Mesenchymal stem cell (in vitro differentiated cells and primary cell): ENCODE measurements around the gene CCNQ.

Source experiments
- DNase-seq: peaks from one replicate; pipeline ENCODE4 v3.0.0-alpha.2; 2013
- H2AFZ ChIP-seq: one replicate; pipeline ENCODE4 v1.6.1; 2013; ENCODE audit warnings: low read depth, mild to moderate bottlenecking, control low read depth, inconsistent platforms, low read length, moderate library complexity
- H2AK5ac ChIP-seq: 2 replicates; pipeline ENCODE4 v1.6.1; 2013; ENCODE audit warnings: low read length, moderate library complexity, mild to moderate bottlenecking, inconsistent platforms; ENCODE audit not compliant: severe bottlenecking
- H2BK120ac ChIP-seq: one replicate; pipeline ENCODE4 v1.6.1; 2013; ENCODE audit warnings: low read depth, mild to moderate bottlenecking, inconsistent platforms, low read length, moderate library complexity
- H2BK12ac ChIP-seq, 2 experiments: one replicate each; pipeline ENCODE4 v1.6.1; 2013; ENCODE audit warnings: inconsistent platforms in 2 of 2, low read length in 2 of 2, mild to moderate bottlenecking in 2 of 2, moderate library complexity in 2 of 2, control low read depth in 1 of 2
- H2BK15ac ChIP-seq: one replicate; pipeline ENCODE4 v1.6.1; 2013; ENCODE audit warnings: mild to moderate bottlenecking, low read depth, inconsistent platforms; ENCODE audit not compliant: poor library complexity, severe bottlenecking
- H2BK5ac ChIP-seq: 2 replicates; pipeline ENCODE4 v1.6.1; 2013; ENCODE audit warnings: low read depth, mild to moderate bottlenecking, low read length, control low read depth, inconsistent platforms; ENCODE audit not compliant: poor library complexity, severe bottlenecking
- H3K14ac ChIP-seq, 2 experiments: one replicate each; pipeline ENCODE4 v1.6.1; 2013; ENCODE audit warnings: inconsistent platforms in 2 of 2, low read length in 2 of 2, control low read depth in 1 of 2, mild to moderate bottlenecking in 1 of 2, moderate library complexity in 1 of 2
- H3K18ac ChIP-seq, 2 experiments: one replicate each; pipeline ENCODE4 v1.6.1; 2013; ENCODE audit warnings: inconsistent platforms in 2 of 2, low read length in 2 of 2, control low read depth in 1 of 2, low read depth in 1 of 2, mild to moderate bottlenecking in 1 of 2
- H3K23ac ChIP-seq, 2 experiments: one replicate each; pipeline ENCODE4 v1.6.1; 2013; ENCODE audit warnings: inconsistent platforms in 2 of 2, low read length in 2 of 2, mild to moderate bottlenecking in 2 of 2, moderate library complexity in 2 of 2, control low read depth in 1 of 2
- H3K27ac ChIP-seq: 2 replicates; pipeline ENCODE4 v1.5.1; 2013; ENCODE audit warnings: mild to moderate bottlenecking, moderate library complexity, low read length, control low read depth, inconsistent platforms; ENCODE audit not compliant: poor library complexity, severe bottlenecking
- H3K27me3 ChIP-seq, 2 experiments: 2 replicates each; pipeline versions ENCODE4 v1.6.1 to v1.7.0; 2013; ENCODE audit warnings: low read length in 2 of 2, mild to moderate bottlenecking in 2 of 2, moderate library complexity in 2 of 2, control low read depth in 1 of 2, inconsistent platforms in 1 of 2; ENCODE audit not compliant: control insufficient read depth in 1 of 2, insufficient read depth in 1 of 2
- H3K36me3 ChIP-seq, 2 experiments: 2 replicates each; pipeline versions ENCODE4 v1.6.1 to v1.7.0; 2013; ENCODE audit warnings: low read length in 2 of 2, control low read depth in 1 of 2, inconsistent platforms in 1 of 2, low read depth in 1 of 2, mild to moderate bottlenecking in 1 of 2; ENCODE audit not compliant: insufficient read depth in 2 of 2, control insufficient read depth in 1 of 2
- H3K4ac ChIP-seq, 2 experiments: one replicate each; pipeline ENCODE4 v1.6.1; 2013; ENCODE audit warnings: inconsistent platforms in 2 of 2, low read length in 2 of 2, mild to moderate bottlenecking in 2 of 2, moderate library complexity in 2 of 2, control low read depth in 1 of 2, low read depth in 1 of 2
- H3K4me1 ChIP-seq: 2 replicates; pipeline ENCODE4 v1.6.1; 2013; ENCODE audit warnings: low read depth, low read length, control low read depth; ENCODE audit not compliant: control insufficient read depth, insufficient read depth
- H3K4me2 ChIP-seq: 2 replicates; pipeline ENCODE4 v1.6.1; 2013; ENCODE audit warnings: low read length, mild to moderate bottlenecking, inconsistent platforms; ENCODE audit not compliant: poor library complexity, severe bottlenecking
- H3K4me3 ChIP-seq, 2 experiments: 2 replicates each; pipeline versions ENCODE4 v1.5.1 to v1.7.0; 2013; ENCODE audit warnings: low read length in 2 of 2, mild to moderate bottlenecking in 2 of 2, control low read depth in 1 of 2, low read depth in 1 of 2; ENCODE audit not compliant: insufficient read depth in 1 of 2
- H3K79me1 ChIP-seq: replicated peaks from 2 replicates; pipeline ENCODE4 v1.6.1; 2013; ENCODE audit warnings: mild to moderate bottlenecking, control low read depth, low read length, inconsistent platforms; ENCODE audit not compliant: poor library complexity, severe bottlenecking
- H3K9ac ChIP-seq: 2 replicates; pipeline ENCODE4 v1.7.0; 2013; ENCODE audit warnings: mild to moderate bottlenecking, low read length, moderate library complexity
- H3K9me3 ChIP-seq: 2 replicates; pipeline ENCODE4 v1.7.0; 2013; ENCODE audit warnings: mild to moderate bottlenecking, low read length; ENCODE audit not compliant: control insufficient read depth
- H4K8ac ChIP-seq: one replicate; pipeline ENCODE4 v1.6.1; 2013; ENCODE audit warnings: inconsistent platforms, mild to moderate bottlenecking, low read length, moderate library complexity
- H4K91ac ChIP-seq: one replicate; pipeline ENCODE4 v1.6.1; 2013; ENCODE audit warnings: mild to moderate bottlenecking, low read length, inconsistent platforms
- WGBS: methylation state at CpG from one replicate; pipeline ENCODE4 v1.1.7; 2013; ENCODE audit warnings: mixed read lengths; 5-methylcytosine and 5-hydroxymethylcytosine counted together

CCNQ gene

GRCh38 chrX:153632595-153632946, 33.6 kb upstream of the CCNQ start:
- Histone ChIP-seq H3K9ac (no peak overlapping the region), H3K4me2 (no peak overlapping the region), H4K91ac (no peak overlapping the region), H2AK5ac (no peak overlapping the region), H2BK15ac (no peak overlapping the region), H2BK120ac (no peak overlapping the region), H2BK12ac (no peak overlapping the region), H3K18ac (no peak overlapping the region), H3K36me3 (no peaks in the 10 kb centered on the region), H3K9me3 (peaks cover 24% of the 10 kb centered on the region), H3K23ac (no peak overlapping the region), H4K8ac (no peak overlapping the region), H3K27me3 (peaks cover 0 to 75% of the 10 kb centered on the region in 2 experiments), H3K27ac (no peak overlapping the region), H3K4ac (no peak overlapping the region), H3K4me1 (peaks cover 14% of the 10 kb centered on the region), H3K14ac (no peak overlapping the region), H3K4me3 (no peak overlapping the region), H2AFZ (no peak overlapping the region), H2BK5ac (no peak overlapping the region), H3K79me1 (no peaks in the 10 kb centered on the region)
- DNase-seq = no peak
- 91% methylated on average over 6 of the region's 7 CpGs for WGBS

DNA sequence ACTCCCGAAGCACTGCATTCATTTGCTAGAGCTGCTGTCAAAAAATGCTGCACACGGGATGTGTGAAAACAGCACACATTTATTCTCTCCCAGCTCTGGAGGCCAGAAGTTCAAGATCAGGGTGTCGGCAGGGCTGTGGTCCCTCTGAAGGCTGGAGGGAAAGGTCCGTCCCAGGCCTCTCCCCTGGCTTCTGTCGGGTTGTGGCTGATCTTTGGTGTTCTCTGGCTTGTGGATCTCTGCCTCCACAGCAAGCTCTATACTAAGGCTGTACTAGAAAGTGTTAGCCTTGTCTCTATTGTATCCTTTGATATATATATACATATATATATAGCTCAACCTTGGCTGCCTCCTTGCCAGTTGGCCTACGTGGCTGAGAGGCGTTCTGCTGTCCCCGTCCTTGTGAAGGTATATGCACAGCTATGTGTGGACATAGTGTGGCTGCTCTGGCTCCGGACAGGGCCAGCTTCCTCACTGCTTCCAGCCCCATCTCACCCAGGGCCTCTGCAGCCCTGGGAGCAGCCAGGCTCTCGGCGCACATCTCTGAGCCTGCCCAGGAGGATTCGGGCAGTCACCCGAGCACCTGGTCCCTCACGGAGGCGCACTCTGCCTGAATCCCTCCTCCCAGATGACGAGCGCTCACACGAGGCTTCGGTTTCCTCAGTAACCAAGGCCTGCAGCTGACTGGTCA, 33.1 kb upstream of the CCNQ start:
- no peak overlapping the region for H3K14ac ChIP-seq
- no peaks in the 10 kb centered on the region for H3K36me3 ChIP-seq
- no peak overlapping the region for H3K4me3 ChIP-seq
- no peak overlapping the region for H3K18ac ChIP-seq
- no peak overlapping the region for H3K27ac ChIP-seq
- H2BK15ac ChIP-seq = no peak overlapping the region
- H2AK5ac ChIP-seq = no peak overlapping the region
- H2AFZ ChIP-seq = no peak overlapping the region
- no peak overlapping the region for H3K23ac ChIP-seq
- H3K4me2 ChIP-seq = no peak overlapping the region
- peaks cover 24% of the 10 kb centered on the region for H3K9me3 ChIP-seq
- no peak overlapping the region for H2BK5ac ChIP-seq
- H2BK12ac ChIP-seq = no peak overlapping the region
- H3K27me3 ChIP-seq = peaks cover 0 to 76% of the 10 kb centered on the region in 2 experiments
- peaks cover 19% of the 10 kb centered on the region for H3K4me1 ChIP-seq
- no peak for DNase-seq
- H2BK120ac ChIP-seq = no peak overlapping the region
- no peaks in the 10 kb centered on the region for H3K79me1 ChIP-seq
- 89% methylated on average over 12 of the region's 19 CpGs for WGBS
- no peak overlapping the region for H4K8ac ChIP-seq
- H4K91ac ChIP-seq = no peak overlapping the region
- no peak overlapping the region for H3K4ac ChIP-seq
- H3K9ac ChIP-seq = no peak overlapping the region

DNA sequence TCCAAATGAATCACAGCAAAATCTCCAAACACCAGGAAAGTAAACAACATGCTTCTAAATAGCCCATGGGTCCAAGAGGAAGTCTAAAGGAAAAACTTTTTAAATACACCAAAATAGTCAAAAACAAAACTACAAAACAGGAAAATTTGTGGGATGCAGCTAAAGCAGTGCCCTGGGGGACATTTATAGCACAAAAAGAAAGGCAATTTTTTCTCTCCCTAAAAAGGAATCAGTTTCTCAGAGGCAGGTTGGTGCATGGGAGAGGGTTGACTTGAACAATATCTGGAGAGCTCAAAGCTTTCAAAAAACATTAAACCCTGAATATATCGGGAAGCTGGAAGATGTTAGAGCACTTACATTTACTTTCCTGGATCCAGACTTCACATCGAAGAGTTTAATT, 32.4 kb upstream of the CCNQ start:
- WGBS = 98% methylated on average over 2 of the region's 2 CpGs
- Histone ChIP-seq H3K9ac (no peak overlapping the region), H3K9me3 (peaks cover 24% of the 10 kb centered on the region), H2BK12ac (no peak overlapping the region), H2BK5ac (no peak overlapping the region), H4K91ac (no peak overlapping the region), H3K4ac (no peak overlapping the region), H2AFZ (no peak overlapping the region), H3K27ac (no peak overlapping the region), H4K8ac (no peak overlapping the region), H3K4me2 (no peak overlapping the region), H2BK15ac (no peak overlapping the region), H2BK120ac (no peak overlapping the region), H3K36me3 (no peaks in the 10 kb centered on the region), H3K18ac (no peak overlapping the region), H3K79me1 (no peaks in the 10 kb centered on the region), H3K4me3 (no peak overlapping the region), H3K4me1 (peaks cover 21% of the 10 kb centered on the region), H2AK5ac (no peak overlapping the region), H3K14ac (no peak overlapping the region), H3K23ac (no peak overlapping the region), H3K27me3 (peaks cover 0 to 74% of the 10 kb centered on the region in 2 experiments)
- DNase-seq = no peak

GRCh38 chrX:153628665-153629064, 29.7 kb upstream of the CCNQ start:
- 90% methylated on average over 12 of the region's 12 CpGs for WGBS
- H2AFZ ChIP-seq = no peak overlapping the region
- H3K4me2 ChIP-seq = no peak overlapping the region
- peaks cover 24% of the 10 kb centered on the region for H3K4me1 ChIP-seq
- no peak for DNase-seq
- no peak overlapping the region for H3K4ac ChIP-seq
- H3K27me3 ChIP-seq = peaks cover 0 to 71% of the 10 kb centered on the region in 2 experiments
- H3K9me3 ChIP-seq = peaks cover 24% of the 10 kb centered on the region
- H3K18ac ChIP-seq = no peak overlapping the region
- H4K91ac ChIP-seq = no peak overlapping the region
- no peak overlapping the region for H4K8ac ChIP-seq
- no peak overlapping the region for H3K14ac ChIP-seq
- H3K27ac ChIP-seq = no peak overlapping the region
- H3K9ac ChIP-seq = no peak overlapping the region
- H3K79me1 ChIP-seq = no peaks in the 10 kb centered on the region
- no peak overlapping the region for H2AK5ac ChIP-seq
- no peak overlapping the region for H3K23ac ChIP-seq
- no peak overlapping the region for H2BK15ac ChIP-seq
- H2BK120ac ChIP-seq = no peak overlapping the region
- H2BK12ac ChIP-seq = no peak overlapping the region
- H3K4me3 ChIP-seq = no peak overlapping the region
- no peak overlapping the region for H2BK5ac ChIP-seq
- no peaks in the 10 kb centered on the region for H3K36me3 ChIP-seq
